Measurements from ENCODE around the gene TDRD9.

TDRD9 gene

GRCh38 chr14:104085032-104085888 is 157.0 kb downstream of the TDRD9 start, which contains the start of gene ASPG:
TSS of gene ASPG (plus strand) at chr14:104085700. CDS start at chr14:104085771, 71 bp downstream.
- no peak for TF ChIP-seq CTCF (IDR thresholded peaks at IDR 0.05)

- TF ChIP-seq CTCF (IDR thresholded peaks at IDR 0.05) = no peak
Observed at GRCh38 chr14:104085889-104086201, 157.6 kb downstream of the TDRD9 start.

- TF ChIP-seq CTCF (IDR thresholded peaks at IDR 0.05) = no peak
Observed at GRCh38 chr14:104086210-104086660, 158.0 kb downstream of the TDRD9 start.

GRCh38 chr14:104086661-104087461 is 158.6 kb downstream of the TDRD9 start:
- no peak for TF ChIP-seq CTCF (IDR thresholded peaks at IDR 0.05)

- no peak for TF ChIP-seq CTCF (IDR thresholded peaks at IDR 0.05)
Observed at GRCh38 chr14:104087505-104087904, 159.2 kb downstream of the TDRD9 start.

GRCh38 chr14:104087981-104088850 is 160.0 kb downstream of the TDRD9 start:
- no peak for TF ChIP-seq CTCF (IDR thresholded peaks at IDR 0.05)

Measured in LNCAP (cell line).